Left forelimb (tissue), 1 donor: ENCODE measurements around the gene SAMD8.

Source experiments
- DNase-seq: peaks from one replicate; pipeline ENCODE4 v3.0.0-alpha.2; 2018; ENCODE audit warnings: low spot score

Gene SAMD8

DNA sequence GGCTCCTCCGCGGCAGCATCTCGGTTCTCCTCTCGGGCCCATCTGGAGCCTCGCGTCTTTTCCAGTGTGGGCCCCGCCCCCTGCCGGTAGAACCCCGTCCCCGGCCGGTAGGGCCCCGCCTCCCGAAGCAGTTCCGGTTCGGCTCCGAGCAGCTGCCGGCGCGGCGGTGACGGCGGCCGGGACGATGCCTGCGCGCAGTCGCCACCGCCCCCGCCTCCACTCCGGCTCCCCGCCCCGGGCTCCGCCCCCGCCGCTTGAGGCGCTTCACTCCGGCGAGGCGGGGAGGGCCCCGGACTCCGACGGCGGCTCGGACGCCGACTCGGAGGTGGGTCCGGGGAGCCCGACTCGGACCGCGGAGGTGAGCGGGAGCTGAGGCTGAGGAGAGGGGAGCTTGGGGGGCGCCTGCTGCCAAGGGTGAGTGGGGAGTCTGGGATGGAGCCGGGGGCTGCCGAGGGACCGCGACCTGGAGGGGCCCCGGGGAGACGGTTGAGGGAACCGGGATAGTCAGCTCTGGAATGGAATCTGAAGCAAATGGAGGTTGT is at the start of gene SAMD8:
Gene SAMD8, plus strand, starts transcription at position 292 of the 542 bp plus-strand sequence. CDS start 38,873 bp downstream, outside the sequence.
- DNase-seq: peak; percentile 95

DNA sequence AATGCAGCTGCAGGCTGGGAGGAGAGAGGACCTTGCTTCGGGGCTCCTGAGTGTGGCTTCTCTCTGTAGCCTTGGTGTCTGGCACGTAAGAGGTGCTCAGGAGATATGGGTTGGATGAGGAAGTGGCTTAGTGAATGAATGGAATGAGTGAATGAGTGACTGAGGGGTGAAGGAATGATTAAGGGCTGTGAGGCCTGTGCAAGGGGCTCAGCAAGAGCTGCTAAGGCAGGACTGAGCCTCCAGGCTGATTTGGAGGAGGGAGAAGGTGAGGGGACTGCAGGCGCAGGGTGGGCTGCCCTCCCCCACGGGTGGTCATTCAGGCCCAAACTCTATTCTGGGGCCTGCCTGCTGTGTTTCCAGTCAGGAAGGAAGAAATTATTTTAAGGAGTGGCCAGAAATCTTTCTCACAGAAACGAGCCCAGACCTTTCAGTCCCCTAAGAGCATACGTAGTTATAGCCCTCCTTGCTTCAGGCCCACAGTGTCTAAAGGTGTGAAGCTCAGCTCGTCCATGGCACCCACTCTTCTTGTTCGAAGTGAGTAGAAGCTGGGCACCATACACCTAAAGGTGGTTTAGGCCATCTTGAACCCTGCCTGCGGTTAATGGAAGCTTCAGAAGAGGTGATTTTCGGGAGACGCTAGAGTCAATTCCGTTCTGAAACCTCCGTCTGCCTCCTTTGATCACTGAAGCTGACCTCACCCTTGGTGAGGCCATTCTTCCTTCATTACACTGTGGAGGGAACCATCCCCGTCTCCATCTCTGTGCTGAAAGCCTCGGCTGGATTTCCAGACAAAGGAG is 49.5 kb upstream of the SAMD8 start:
- DNase-seq: no peak

- DNase-seq: peak; percentile 85
Measured at GRCh38 chr10:75062506-75063299, 48.8 kb upstream of the SAMD8 start.

GRCh38 chr10:75063461-75064230 is 47.8 kb upstream of the SAMD8 start:
- DNase-seq: no peak

DNA sequence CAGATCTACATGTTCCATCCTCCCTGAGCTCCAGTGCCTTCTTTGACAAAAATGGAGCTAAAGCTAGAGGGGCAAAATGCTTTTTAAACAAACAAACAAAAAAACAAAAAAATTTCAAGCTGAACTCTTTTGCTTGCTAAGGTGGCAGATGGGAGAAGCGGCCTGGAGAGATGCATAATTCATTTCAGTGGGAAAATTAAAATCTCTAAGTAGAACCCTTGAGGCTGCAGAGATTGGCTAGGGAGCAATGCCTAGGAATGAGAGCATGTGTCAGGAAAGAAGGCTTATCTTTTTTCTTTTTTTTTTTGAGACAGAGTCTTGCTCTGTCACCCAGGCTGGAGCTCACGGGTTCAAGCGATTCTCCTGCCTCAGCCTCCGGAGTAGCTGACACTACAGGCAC is 46.4 kb upstream of the SAMD8 start:
- no peak for DNase-seq

GRCh38 chr10:75066271-75066670 is 45.2 kb upstream of the SAMD8 start:
- DNase-seq: no peak

DNA sequence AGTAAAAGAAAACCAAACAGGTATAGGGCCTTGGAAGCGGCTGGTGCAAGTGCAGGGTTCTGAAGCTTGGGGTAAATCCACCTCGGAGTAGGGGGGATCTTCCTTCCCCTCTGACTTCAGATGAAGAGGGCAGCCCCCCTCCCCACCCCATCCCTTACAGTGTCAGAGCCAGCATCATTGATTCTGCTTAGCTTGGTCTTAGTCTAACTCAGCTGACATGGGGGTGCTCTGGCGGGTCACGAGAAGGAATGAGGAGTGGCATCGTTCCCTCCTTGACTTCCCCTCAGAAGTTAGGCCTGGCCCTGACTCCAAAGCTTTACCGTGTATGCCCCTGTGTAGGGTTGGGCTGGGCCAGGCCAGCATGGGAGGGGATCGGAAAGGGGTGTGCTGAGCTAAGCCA is 44.2 kb upstream of the SAMD8 start:
- no peak for DNase-seq

DNA sequence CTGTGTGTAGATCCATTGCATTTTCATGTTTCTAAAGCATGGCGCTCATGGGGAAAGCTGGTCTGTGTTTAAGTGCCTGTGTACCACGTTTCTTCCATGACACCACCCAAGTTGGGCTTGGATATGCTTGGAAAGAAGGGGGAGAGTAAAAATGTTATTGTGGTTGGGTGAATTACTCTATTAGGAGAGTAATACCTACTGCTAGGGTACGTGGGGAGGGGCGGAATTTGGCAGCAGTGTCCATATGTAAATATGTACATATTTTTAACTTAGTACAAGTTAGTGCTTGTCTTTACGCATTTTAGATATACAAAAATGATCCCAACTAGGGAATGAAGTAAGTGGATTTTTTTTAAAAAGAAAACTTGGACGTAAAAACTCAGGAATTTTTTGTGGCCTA is 42.9 kb upstream of the SAMD8 start:
- DNase-seq: no peak

DNA sequence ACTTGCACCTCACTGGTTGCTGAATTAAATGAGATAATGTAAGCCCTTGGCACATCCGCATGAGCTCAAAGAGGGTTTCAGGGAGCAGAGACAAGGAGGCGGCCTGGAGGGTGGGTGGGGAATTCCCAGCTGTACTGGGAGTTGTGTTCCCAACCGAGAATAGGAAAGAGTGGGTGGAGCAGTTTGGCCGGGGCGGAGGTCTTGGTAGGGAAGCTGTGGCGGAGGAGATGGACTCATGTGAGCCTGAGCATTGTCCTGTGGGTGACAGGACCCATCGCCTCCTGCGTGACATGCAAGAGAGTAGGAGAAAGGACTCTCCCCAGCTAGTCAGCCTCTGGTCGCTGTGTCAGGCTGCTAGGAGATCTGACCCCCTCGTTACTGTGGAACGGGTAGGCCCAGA is 41.0 kb upstream of the SAMD8 start:
- DNase-seq: no peak

DNA sequence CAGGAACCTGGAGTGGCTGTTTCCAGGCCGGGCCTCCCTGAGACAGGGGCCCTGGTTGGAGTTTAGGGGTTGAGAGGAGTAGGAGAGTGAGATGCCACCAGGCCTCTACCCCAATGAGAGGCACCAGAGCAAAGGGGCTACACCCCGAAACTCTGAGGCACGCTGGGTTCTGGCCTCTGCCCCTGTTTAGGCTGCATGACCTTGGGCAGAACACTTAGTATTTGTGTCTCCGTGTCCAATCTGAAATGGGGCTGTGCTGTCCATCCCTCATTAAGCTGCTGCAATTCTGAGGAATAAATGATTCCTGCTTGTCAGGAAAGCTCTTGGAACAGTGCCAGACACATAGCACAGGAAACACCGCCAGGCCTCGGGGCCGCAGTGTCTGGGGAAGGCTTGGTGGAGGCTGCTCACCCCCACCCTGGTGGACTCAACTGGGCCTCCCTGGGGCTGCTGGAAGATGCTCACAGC is 40.5 kb upstream of the SAMD8 start:
- DNase-seq: no peak

- DNase-seq: no peak
Measured at GRCh38 chr10:75071756-75072155, 39.7 kb upstream of the SAMD8 start.

GRCh38 chr10:75072727-75073126 is 38.7 kb upstream of the SAMD8 start:
- no peak for DNase-seq

DNA sequence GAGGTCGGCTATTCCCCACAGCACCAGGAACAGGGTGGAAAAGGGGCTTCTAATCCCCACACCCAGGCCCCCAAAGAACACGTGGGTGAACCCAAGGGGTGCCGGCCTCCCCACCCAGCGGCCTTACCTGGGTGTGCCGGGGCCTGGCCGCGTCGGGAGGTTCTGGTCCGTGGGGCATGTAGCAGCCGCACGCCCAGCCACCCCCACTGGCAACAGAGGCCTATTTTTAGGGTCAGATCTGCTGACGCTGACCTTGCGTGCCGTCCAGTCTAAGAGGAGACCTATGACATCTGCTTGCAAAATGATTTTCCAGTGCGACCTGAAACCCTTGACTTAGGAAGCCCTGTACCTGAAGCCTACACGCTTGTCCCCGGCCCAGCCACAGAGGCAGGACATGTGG is 38.0 kb upstream of the SAMD8 start:
- no peak for DNase-seq

DNA sequence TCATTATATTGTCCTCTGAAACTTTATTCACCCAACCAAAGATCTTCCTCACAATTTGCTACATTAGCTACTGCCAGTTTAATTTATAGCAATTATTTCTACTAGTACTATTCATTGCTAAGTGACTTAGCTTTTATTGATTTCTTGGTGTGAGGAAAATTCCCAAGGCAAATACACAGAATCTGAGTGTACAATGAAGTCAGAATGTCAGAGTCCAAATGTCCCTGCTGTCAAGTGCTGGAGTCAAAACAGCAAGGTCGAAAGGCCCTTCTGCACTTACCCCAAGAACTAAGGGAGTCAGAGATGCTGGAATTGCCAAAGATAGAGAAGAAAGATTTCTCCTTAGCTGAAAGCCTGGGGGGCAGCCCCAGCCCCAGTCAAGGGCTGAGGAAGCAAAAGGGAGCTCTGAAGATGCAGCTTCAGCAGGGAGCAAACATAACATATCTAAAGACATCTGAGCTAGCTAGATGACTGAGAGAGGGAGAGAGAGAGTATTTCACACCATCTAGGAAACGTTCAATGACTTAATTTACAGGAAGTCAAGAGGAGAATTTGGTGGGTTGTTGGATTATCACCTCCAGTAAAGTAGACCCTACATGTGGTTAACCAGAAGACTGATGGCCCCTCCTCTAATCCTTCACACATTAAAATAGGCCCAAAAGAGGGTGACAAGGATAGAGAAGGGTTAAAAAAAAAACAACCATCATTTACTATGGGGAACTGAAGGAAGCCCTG is 36.6 kb upstream of the SAMD8 start:
- no peak for DNase-seq

- DNase-seq: no peak
Measured at GRCh38 chr10:75076348-75076747, 35.1 kb upstream of the SAMD8 start.

GRCh38 chr10:75079436-75080083 is 31.9 kb upstream of the SAMD8 start:
- no peak for DNase-seq

- no peak for DNase-seq
Measured at GRCh38 chr10:75080554-75080953, 30.9 kb upstream of the SAMD8 start.

- no peak for DNase-seq
Measured at GRCh38 chr10:75081379-75081778, 30.1 kb upstream of the SAMD8 start.

DNA sequence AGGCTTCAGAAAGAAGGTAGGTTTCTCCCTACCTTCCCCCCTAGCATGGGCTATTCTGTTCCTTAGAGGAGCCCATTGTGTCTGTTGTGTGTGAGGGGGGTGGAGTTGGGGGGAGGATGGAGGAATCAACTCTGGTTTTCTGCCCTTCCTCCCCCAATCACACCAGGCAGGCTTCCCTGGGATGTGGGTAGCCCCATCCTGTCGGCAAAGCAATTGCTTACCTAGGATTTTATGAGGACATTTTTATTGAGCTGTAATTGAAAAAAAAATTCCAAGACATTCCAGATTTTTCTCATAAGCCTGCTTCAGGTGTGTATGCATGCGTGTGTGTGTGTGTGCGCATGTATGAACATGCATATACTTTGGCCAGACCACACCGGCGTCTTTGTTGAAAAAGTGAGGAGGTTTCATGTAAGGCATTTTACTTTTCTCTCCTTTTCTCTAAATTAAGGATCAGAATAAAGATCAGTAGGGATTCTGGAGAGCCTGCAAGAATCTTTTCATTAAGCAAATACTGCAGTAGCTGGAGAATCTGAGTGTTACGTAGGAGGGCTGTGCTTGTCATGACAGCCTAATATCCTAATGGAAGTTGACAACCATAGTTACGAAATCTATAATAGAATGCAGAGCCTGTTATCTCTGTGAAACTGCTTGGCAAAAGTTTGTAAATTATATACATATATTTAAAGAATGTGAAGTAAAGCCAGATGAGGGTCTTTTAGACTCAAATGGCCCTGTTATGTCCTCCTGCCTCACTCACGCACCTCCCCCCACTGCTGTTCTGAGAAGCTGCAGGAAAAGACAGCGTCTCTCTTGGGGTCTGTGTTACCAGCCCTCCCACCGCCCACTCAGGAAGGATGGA is 27.3 kb upstream of the SAMD8 start:
- no peak for DNase-seq

- DNase-seq: no peak
Measured at GRCh38 chr10:75084834-75085384, 26.5 kb upstream of the SAMD8 start.
